IMR-90 (cell line): Measurements from ENCODE around the gene LONP2. TPM values are rescaled to one million over a fixed set of nuclear protein-coding genes. Genes with fewer than 3 reads are reported as not detected.
"Not testable (repeated sequence)": the region's sequence is repeated elsewhere in the genome, so short reads cannot be mapped to it uniquely, and the experiment has no call there.

Experiments used
- ATAC-seq: fragments of 200-7000 bp; cut with Tn5 transposase; 2 replicates; pipeline ENCODE4 v1.9.1; 2020; ENCODE audit warnings: low read depth, mild to moderate bottlenecking, moderate library complexity
- BruUV-seq: library from RNA; stranded (reverse); fragments of 400-500 nt; replicated peaks from 2 replicates; lab custom pipeline; 2021; lab: Mats Ljungman, UMichigan
- CTCF ChIA-PET: fragments of 300-600 bp; formaldehyde crosslinking; extraction: SDS; loops from one replicate; lab custom pipeline; 2021; ENCODE audit warnings: antibody characterized with exemption; lab: Yijun Ruan, JAX
- POLR2A ChIA-PET: fragments of 300-600 bp; sonication (Branson Sonifier 250); formaldehyde crosslinking; loops from one replicate; lab custom pipeline; 2022; ENCODE audit warnings: antibody characterized with exemption; ENCODE audit not compliant: unreplicated experiment; lab: Charles Lee
- DNase-seq: peaks from one replicate; pipeline ENCODE4 v3.0.0; 2013
- H2AFZ ChIP-seq: replicated peaks from 2 replicates; pipeline ENCODE3; 2013; ENCODE audit warnings: low read length, mild to moderate bottlenecking; ENCODE audit not compliant: poor library complexity
- H2AK5ac ChIP-seq: 2 replicates; pipeline ENCODE4 v1.6.1; 2013; ENCODE audit warnings: low read depth, low read length, inconsistent platforms
- H2AK9ac ChIP-seq: replicated peaks from 2 replicates; pipeline ENCODE3; 2013; ENCODE audit warnings: mild to moderate bottlenecking, low read depth, low read length, moderate library complexity; ENCODE audit not compliant: poor library complexity
- H2BK120ac ChIP-seq: 2 replicates; pipeline ENCODE4 v1.6.1; 2013; ENCODE audit warnings: low read depth, low read length, inconsistent platforms
- H2BK15ac ChIP-seq: 3 replicates; pipeline ENCODE4 v1.6.1; 2013; ENCODE audit warnings: low read depth, low read length, inconsistent platforms
- H2BK20ac ChIP-seq: 2 replicates; pipeline ENCODE4 v1.6.1; 2013; ENCODE audit warnings: low read depth, mild to moderate bottlenecking, inconsistent platforms, low read length, moderate library complexity
- H2BK5ac ChIP-seq: 2 replicates; pipeline ENCODE4 v1.6.1; 2013; ENCODE audit warnings: mild to moderate bottlenecking, low read depth, low read length, inconsistent platforms; ENCODE audit not compliant: poor library complexity, severe bottlenecking
- H3K14ac ChIP-seq: replicated peaks from 2 replicates; pipeline ENCODE4 v1.6.1; 2013; ENCODE audit warnings: low read depth, low read length, inconsistent platforms
- H3K18ac ChIP-seq: 2 replicates; pipeline ENCODE4 v1.6.1; 2013; ENCODE audit warnings: low read depth, low read length, control low read depth
- H3K23ac ChIP-seq: 2 replicates; pipeline ENCODE4 v1.6.1; 2013; ENCODE audit warnings: low read depth, low read length, inconsistent platforms
- H3K27ac ChIP-seq: 2 replicates; pipeline ENCODE4 v1.5.1; 2013; ENCODE audit warnings: mild to moderate bottlenecking, control low read depth, low read length; ENCODE audit not compliant: insufficient read depth
- H3K27me3 ChIP-seq: 2 replicates; pipeline ENCODE4 v1.6.1; 2013; ENCODE audit warnings: low read length; ENCODE audit not compliant: control insufficient read depth, insufficient read depth
- H3K36me3 ChIP-seq: 2 replicates; pipeline ENCODE4 v1.6.1; 2013; ENCODE audit warnings: low read length, mixed read lengths; ENCODE audit not compliant: control insufficient read depth, insufficient read depth
- H3K4ac ChIP-seq: 2 replicates; pipeline ENCODE4 v1.6.1; 2013; ENCODE audit warnings: low read depth, low read length, inconsistent platforms
- H3K4me1 ChIP-seq: 2 replicates; pipeline ENCODE4 v1.6.1; 2013; ENCODE audit warnings: low read length, mixed read lengths; ENCODE audit not compliant: control insufficient read depth, insufficient read depth
- H3K4me2 ChIP-seq: 2 replicates; pipeline ENCODE4 v1.6.1; 2013; ENCODE audit warnings: low read depth, mild to moderate bottlenecking, control low read depth, low read length, moderate library complexity
- H3K4me3 ChIP-seq: 2 replicates; pipeline ENCODE4 v1.5.1; 2013; ENCODE audit warnings: low read depth, mild to moderate bottlenecking, control low read depth, low read length, moderate library complexity; ENCODE audit not compliant: insufficient read depth
- H3K56ac ChIP-seq: 2 replicates; pipeline ENCODE4 v1.6.1; 2013; ENCODE audit warnings: low read length, inconsistent platforms; ENCODE audit not compliant: insufficient read depth; ENCODE audit errors: extremely low read depth
- H3K79me1 ChIP-seq, 2 experiments: 2 replicates each; pipeline ENCODE4 v1.6.1; 2013; ENCODE audit warnings: low read length in 2 of 2, inconsistent platforms in 1 of 2, low read depth in 1 of 2
- H3K9ac ChIP-seq: 2 replicates; pipeline ENCODE4 v1.6.1; 2013; ENCODE audit warnings: low read depth, low read length, control low read depth
- H3K9me1 ChIP-seq: 2 replicates; pipeline ENCODE4 v1.6.1; 2013; ENCODE audit warnings: low read length, inconsistent platforms; ENCODE audit not compliant: insufficient read depth
- H3K9me3 ChIP-seq: 2 replicates; pipeline ENCODE4 v1.6.1; 2013; ENCODE audit warnings: low read length; ENCODE audit not compliant: control insufficient read depth, insufficient read depth
- H4K20me1 ChIP-seq: 2 replicates; pipeline ENCODE4 v1.6.1; 2013; ENCODE audit warnings: low read length, inconsistent platforms; ENCODE audit not compliant: insufficient read depth
- H4K5ac ChIP-seq: 2 replicates; pipeline ENCODE4 v1.6.1; 2013; ENCODE audit warnings: mild to moderate bottlenecking, low read depth, low read length, control low read depth
- H4K8ac ChIP-seq, 2 experiments: 2 replicates each; pipeline ENCODE4 v1.6.1; 2013; ENCODE audit warnings: low read depth in 2 of 2, low read length in 2 of 2, control low read depth in 1 of 2, inconsistent platforms in 1 of 2
- H4K91ac ChIP-seq: 2 replicates; pipeline ENCODE4 v1.6.1; 2013; ENCODE audit warnings: low read depth, low read length, inconsistent platforms; ENCODE audit not compliant: insufficient read depth
- CHD1 ChIP-seq: IDR thresholded peaks from 2 replicates; pipeline ENCODE4 v1.6.1; 2012; ENCODE audit warnings: low read depth, low read length, improper control_type of control experiment
- WGBS, 2 experiments: methylation state at CpG; one replicate each; pipeline versions ENCODE4 v1.1.5 to v1.1.7; 2013; ENCODE audit warnings: missing lambda C conversion rate in 2 of 2; ENCODE audit not compliant: insufficient read length in 1 of 2; ENCODE audit errors: extremely low coverage in 2 of 2; 5-methylcytosine and 5-hydroxymethylcytosine counted together
- dilution Hi-C: fragments of 300-500 bp; cut with HindIII; formaldehyde crosslinking; loops from one replicate; pipeline ENCODE4 v1.14.3; 2018; ENCODE audit warnings: low sequenced_read_pairs; ENCODE audit not compliant: unreplicated experiment
- in situ Hi-C: fragments of 300-500 bp; cut with MboI; formaldehyde crosslinking; loops from 3 replicates; pipeline ENCODE4 v1.14.3; 2019; ENCODE audit warnings: low sequenced_read_pairs, inconsistent platforms, mixed read lengths
- intact Hi-C: fragments of 100-400 bp; cut with micrococcal nuclease; formaldehyde crosslinking; loops from 2 replicates; pipeline ENCODE4 v1.10.0; 2022
- polyA plus RNA-seq, 3 experiments: library from polyadenylated mRNA; depleted of rRNA; stranded (reverse); fragments of >200 nt; gene quantifications; 2 replicates each; pipeline ENCODE4 v1.2.3, GENCODE V29; 2012; ENCODE audit warnings: low replicate concordance in 1 of 3
- total RNA-seq: library from RNA; depleted of rRNA; stranded (reverse); fragments of >200 nt; gene quantifications from 2 replicates; pipeline ENCODE4 v1.2.3, GENCODE V29; 2012

The LONP2 gene
- total and polyA plus RNA-seq, 2 of the 4 experiments (the other 2 are of a cell fraction): 31.5 to 90.9 TPM

GRCh38 chr16:48310908-48311641, 67.0 kb downstream of the LONP2 start:
- H4K8ac ChIP-seq: no peak overlapping the region
- no CpG with 5 or more reads among the region's 4 CpGs for WGBS, 2 experiments
- peaks cover 21 to 22% of the 10 kb centered on the region in 2 experiments for H3K79me1 ChIP-seq
- ChIA-PET POLR2A (no interaction called here), CTCF (no interaction called here)
- no peak overlapping the region for H4K5ac ChIP-seq
- no peak overlapping the region for H2BK15ac ChIP-seq
- H2BK20ac ChIP-seq: no peak overlapping the region
- no peak overlapping the region for H3K4me2 ChIP-seq
- H3K18ac ChIP-seq: no peak overlapping the region
- H3K56ac ChIP-seq: no peak overlapping the region
- no peak overlapping the region for H3K27ac ChIP-seq
- no peak for TF ChIP-seq CHD1
- H3K9me3 ChIP-seq: peaks cover 13% of the 10 kb centered on the region
- peaks cover 24% of the 10 kb centered on the region for H3K36me3 ChIP-seq
- H3K9ac ChIP-seq: no peak overlapping the region
- intact Hi-C loops (no loop called here), dilution Hi-C loops (no loop called here), in situ Hi-C loops (no loop called here)
- DNase-seq: no peak
- no peak overlapping the region for H3K4ac ChIP-seq
- no peak overlapping the region for H2AK5ac ChIP-seq
- H3K9me1 ChIP-seq: no peaks in the 10 kb centered on the region
- H3K4me3 ChIP-seq: no peak overlapping the region
- H4K20me1 ChIP-seq: peaks cover 5% of the 10 kb centered on the region; the same call in 1 of the 2 replicates
- no peak overlapping the region for H2BK120ac ChIP-seq
- H3K27me3 ChIP-seq: no peaks in the 10 kb centered on the region
- H2BK5ac ChIP-seq: no peak overlapping the region
- no peak overlapping the region for H3K14ac ChIP-seq
- H3K4me1 ChIP-seq: no peaks in the 10 kb centered on the region
- no peak overlapping the region for H3K23ac ChIP-seq
- H2AFZ ChIP-seq: no peak overlapping the region
- H2AK9ac ChIP-seq: no peak overlapping the region
- H4K91ac ChIP-seq: no peak overlapping the region
- no TSS peak for BruUV-seq
- no peak for ATAC-seq

GRCh38 chr16:48313905-48314304, 69.8 kb downstream of the LONP2 start:
- Histone ChIP-seq H3K79me1 (peaks cover 25 to 34% of the 10 kb centered on the region in 2 experiments), H3K9me3 (peaks cover 11% of the 10 kb centered on the region), H3K36me3 (peaks cover 15% of the 10 kb centered on the region)
- H2BK5ac ChIP-seq, H2AK9ac ChIP-seq, H2AFZ ChIP-seq, H3K4me1 ChIP-seq, H4K91ac ChIP-seq, H3K4ac ChIP-seq, H2BK20ac ChIP-seq, H3K27ac ChIP-seq, H4K8ac ChIP-seq, H2BK120ac ChIP-seq, BruUV-seq, POLR2A ChIA-PET, H3K23ac ChIP-seq, H3K4me3 ChIP-seq, dilution Hi-C loops, H3K4me2 ChIP-seq, H3K14ac ChIP-seq, H3K27me3 ChIP-seq, intact Hi-C loops, H4K20me1 ChIP-seq, H3K9me1 ChIP-seq, H3K56ac ChIP-seq, H3K18ac ChIP-seq, H2BK15ac ChIP-seq, CTCF ChIA-PET, DNase-seq, H2AK5ac ChIP-seq, H4K5ac ChIP-seq, in situ Hi-C loops, H3K9ac ChIP-seq, ATAC-seq: not testable (repeated sequence)
- WGBS, 2 experiments: no CpG with 5 or more reads among the region's 3 CpGs
